SU-DHL-6 (cell line): Measurements from ENCODE around the gene CCL5.

Experiments used
- H2AFZ ChIP-seq: fragments of 200-600 bp; sonication (generic); 2 replicates; pipeline ENCODE4 v1.6.1; 2014; ENCODE audit warnings: low read depth, mild to moderate bottlenecking, moderate library complexity, mixed read lengths, antibody characterized with exemption, low read length; ENCODE audit not compliant: severe bottlenecking
- H3F3A ChIP-seq: fragments of 200-600 bp; shearing (Covaris generic); 2 replicates; pipeline ENCODE4 v1.6.0; 2016; ENCODE audit warnings: antibody characterized with exemption, mild to moderate bottlenecking; ENCODE audit not compliant: insufficient read depth
- H3K27ac ChIP-seq: fragments of 200-600 bp; sonication (generic); 2 replicates; pipeline ENCODE4 v1.5.1; 2016; ENCODE audit warnings: low read depth, mild to moderate bottlenecking, low read length, moderate library complexity, mixed read lengths
- H3K27me3 ChIP-seq: fragments of 200-600 bp; sonication (generic), shearing (Covaris generic); 2 replicates; pipeline ENCODE4 v1.6.0; 2014; ENCODE audit warnings: mild to moderate bottlenecking, low read length
- H3K36me3 ChIP-seq: fragments of 200-600 bp; sonication (generic); 2 replicates; pipeline ENCODE4 v1.6.1; 2014; ENCODE audit warnings: mild to moderate bottlenecking, low read length, mixed read lengths
- H3K4me2 ChIP-seq: fragments of 300-600, 200-600 bp; shearing (Covaris generic), sonication (generic); 2 replicates; pipeline ENCODE4 v1.6.0; 2014; ENCODE audit warnings: low read length, low read depth, mild to moderate bottlenecking; ENCODE audit not compliant: poor library complexity, severe bottlenecking
- H3K4me3 ChIP-seq: fragments of 200-600 bp; sonication (generic); 2 replicates; pipeline ENCODE4 v1.5.1; 2014; ENCODE audit warnings: antibody characterized with exemption, low read length, mild to moderate bottlenecking, mixed read lengths; ENCODE audit not compliant: insufficient read depth, poor library complexity, severe bottlenecking
- H3K79me2 ChIP-seq: fragments of 200-600 bp; sonication (generic); 2 replicates; pipeline ENCODE4 v1.6.1; 2014; ENCODE audit warnings: mild to moderate bottlenecking, low read length, moderate library complexity; ENCODE audit not compliant: insufficient read depth
- H3K9ac ChIP-seq: fragments of 200-600 bp; sonication (generic); 2 replicates; pipeline ENCODE4 v1.7.0; 2014; ENCODE audit warnings: mild to moderate bottlenecking, low read length
- H3K9me2 ChIP-seq: fragments of 200-600 bp; sonication (generic); replicated peaks from 2 replicates; pipeline ENCODE4 v1.6.1; 2014; ENCODE audit warnings: low read length; ENCODE audit not compliant: insufficient read depth
- H3K9me3 ChIP-seq: fragments of 200-600 bp; sonication (generic); 2 replicates; pipeline ENCODE4 v1.6.1; 2014; ENCODE audit warnings: low read length, mixed read lengths; ENCODE audit not compliant: insufficient read depth
- H4K20me1 ChIP-seq: fragments of 200-600 bp; sonication (generic); 2 replicates; pipeline ENCODE4 v1.6.1; 2014; ENCODE audit warnings: low read depth, mild to moderate bottlenecking, antibody characterized with exemption, low read length, moderate library complexity, mixed read lengths
- CTCF ChIP-seq: fragments of 200-600 bp; sonication (generic); IDR thresholded peaks from one replicate; pipeline ENCODE4 v1.5.1; 2017; ENCODE audit warnings: antibody characterized with exemption, mild to moderate bottlenecking, low read length, moderate library complexity; ENCODE audit not compliant: insufficient read depth, poor library complexity, severe bottlenecking
- EZH2phosphoT487 ChIP-seq: fragments of 200-600 bp; sonication (generic), shearing (Covaris generic); conservative IDR thresholded peaks from 2 replicates; pipeline ENCODE4 v1.6.1; 2018; ENCODE audit warnings: mild to moderate bottlenecking, antibody characterized with exemption, low read length, moderate library complexity, mixed read lengths

The CCL5 gene

GRCh38 chr17:35879773-35880654 lies at the start of gene CCL5:
CCL5 (minus strand) TSS chr17:35880360.
- Histone ChIP-seq H3K36me3 (no peaks in the 10 kb centered on the region), H3K4me2 (peak within 1 kb of the TSS; percentile 32), H3K9me2 (no peaks in the 10 kb centered on the region), H4K20me1 (no peaks in the 10 kb centered on the region), H3K4me3 (no peak within 1 kb of the TSS), H3K79me2 (no peaks in the 10 kb centered on the region), H3K27me3 (no peaks in the 10 kb centered on the region), H2AFZ (no peak within 1 kb of the TSS), H3F3A (no peaks in the 10 kb centered on the region), H3K27ac (no peak within 1 kb of the TSS), H3K9ac (no peak within 1 kb of the TSS; the same call in 1 of the 2 replicates), H3K9me3 (no peaks in the 10 kb centered on the region)
- TF ChIP-seq EZH2phosphoT487 (no peak), CTCF (no peak)

GRCh38 chr17:35927714-35928113 lies 47.6 kb upstream of the CCL5 start:
- Histone ChIP-seq H3K4me2 (no peak overlapping the region), H3K9ac (no peak overlapping the region), H4K20me1 (no peaks in the 10 kb centered on the region), H3K36me3 (no peaks in the 10 kb centered on the region), H3F3A (peaks cover 4% of the 10 kb centered on the region; the same call in 1 of the 2 replicates), H3K9me3 (no peaks in the 10 kb centered on the region), H2AFZ (no peak overlapping the region), H3K27me3 (no peaks in the 10 kb centered on the region), H3K4me3 (no peak overlapping the region), H3K79me2 (peaks cover 13% of the 10 kb centered on the region; the same call in 1 of the 2 replicates), H3K9me2 (no peaks in the 10 kb centered on the region), H3K27ac (no peak overlapping the region)
- TF ChIP-seq EZH2phosphoT487: no peak
- TF ChIP-seq CTCF: no peak

GRCh38 chr17:35923609-35924114 lies 43.5 kb upstream of the CCL5 start:
- Histone ChIP-seq H3K9me3 (no peaks in the 10 kb centered on the region), H3K9ac (no peak overlapping the region), H3K36me3 (peaks cover 5% of the 10 kb centered on the region; the same call in 1 of the 2 replicates), H2AFZ (no peak overlapping the region), H4K20me1 (no peaks in the 10 kb centered on the region), H3K27me3 (no peaks in the 10 kb centered on the region), H3F3A (peaks cover 4% of the 10 kb centered on the region; the same call in 1 of the 2 replicates), H3K27ac (no peak overlapping the region), H3K4me3 (no peak overlapping the region), H3K79me2 (no peaks in the 10 kb centered on the region), H3K4me2 (no peak overlapping the region), H3K9me2 (no peaks in the 10 kb centered on the region)
- no peak for TF ChIP-seq EZH2phosphoT487

- TF ChIP-seq EZH2phosphoT487 (no peak), CTCF (no peak)
- no peak overlapping the region for H3K9ac ChIP-seq
Measured at GRCh38 chr17:35920229-35920628, 40.1 kb upstream of the CCL5 start.

More at GRCh38 chr17:35920229-35920628, 40.1 kb upstream of the CCL5 start:
- Histone ChIP-seq H3K4me3 (no peak overlapping the region), H3K27me3 (no peaks in the 10 kb centered on the region), H3F3A (no peaks in the 10 kb centered on the region), H3K9me2 (no peaks in the 10 kb centered on the region), H2AFZ (no peak overlapping the region), H3K27ac (no peak overlapping the region), H3K79me2 (no peaks in the 10 kb centered on the region), H3K9me3 (no peaks in the 10 kb centered on the region), H4K20me1 (no peaks in the 10 kb centered on the region), H3K4me2 (no peak overlapping the region), H3K36me3 (peaks cover 5% of the 10 kb centered on the region; the same call in 1 of the 2 replicates)
